Thyroid gland (tissue), 4 donors: ENCODE results near the gene CST11.

Experiments
- CTCF ChIP-seq, 6 experiments: fragments of 200-600 bp in 3 of 6; fragments of 450-650 bp in 3 of 6; sonication (generic) in 3 of 6; IDR thresholded peaks; one replicate each; pipeline ENCODE4 v1.5.1; 2016 to 2019; ENCODE audit warnings: antibody characterized with exemption in 6 of 6, mild to moderate bottlenecking in 2 of 6, inconsistent platforms in 1 of 6, moderate library complexity in 1 of 6
- POLR2A ChIP-seq, 2 donors: fragments of 450-650 bp; IDR thresholded peaks; one replicate each; pipeline ENCODE4 v1.6.1; 2017; ENCODE audit warnings: antibody characterized with exemption in 2 of 2, mild to moderate bottlenecking in 2 of 2, moderate library complexity in 1 of 2

DNA sequence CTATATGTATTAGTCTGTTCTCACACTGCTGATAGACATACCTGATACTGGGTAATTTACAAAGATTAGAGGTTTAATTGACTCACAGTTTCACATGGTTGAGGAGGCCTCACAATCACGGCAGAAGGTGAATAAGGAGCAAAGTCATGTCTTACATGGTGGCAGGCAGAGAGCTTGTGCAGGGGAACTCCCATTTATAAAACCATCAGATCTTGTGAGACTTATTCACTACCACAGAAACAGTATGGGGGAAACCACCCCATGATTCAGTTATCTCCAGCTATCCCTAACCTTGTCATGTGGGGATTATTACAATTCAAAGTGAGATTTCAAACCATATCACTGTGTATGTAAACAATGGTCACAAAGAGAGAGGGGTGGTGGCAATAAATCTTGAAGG is 44.9 kb upstream of the CST11 start:
- TF ChIP-seq CTCF (IDR thresholded peaks at IDR 0.05) (no peak), POLR2A (IDR thresholded peaks at IDR 0.05) (no peak)
